Panc1 (cell line): ENCODE results near the gene PRODH. TPM values are rescaled to one million over a fixed set of nuclear protein-coding genes. Genes with fewer than 3 reads are reported as not detected.

Experiments used
- ATAC-seq: fragments of 200-7000 bp; cut with Tn5 transposase; 2 replicates; pipeline ENCODE4 v1.9.1; 2020; ENCODE audit warnings: mild to moderate bottlenecking, moderate library complexity
- BruUV-seq: library from RNA; stranded (reverse); fragments of 400-500 nt; replicated peaks from 2 replicates; lab custom pipeline; 2021; lab: Mats Ljungman, UMichigan
- CTCF ChIA-PET: fragments of 300-600 bp; sonication (Branson Sonifier 250); formaldehyde crosslinking; loops from one replicate; lab custom pipeline; 2022; ENCODE audit warnings: antibody characterized with exemption; lab: Charles Lee
- POLR2A ChIA-PET: fragments of 300-600 bp; sonication (Branson Sonifier 250); formaldehyde crosslinking; loops from one replicate; lab custom pipeline; 2022; ENCODE audit warnings: antibody characterized with exemption; lab: Charles Lee
- DNase-seq: peaks from one replicate; pipeline ENCODE4 v3.0.0-alpha.2; 2010; ENCODE audit warnings: low read depth, low spot score
- H3K27ac ChIP-seq: 2 replicates; pipeline ENCODE4 v1.5.1; 2011; ENCODE audit warnings: mild to moderate bottlenecking, low read length, inconsistent platforms
- H3K27me3 ChIP-seq: fragments of 200-500 bp; sonication (Bioruptor generic); 2 replicates; pipeline ENCODE4 v1.6.0; 2014; ENCODE audit warnings: low read length, inconsistent platforms; ENCODE audit not compliant: control insufficient read depth, insufficient read depth
- H3K36me3 ChIP-seq: fragments of 200-500 bp; sonication (Bioruptor generic); 2 replicates; pipeline ENCODE4 v1.5.1; 2014; ENCODE audit warnings: inconsistent platforms, mild to moderate bottlenecking, low read length, moderate library complexity; ENCODE audit not compliant: control insufficient read depth, insufficient read depth
- H3K4me1 ChIP-seq: 2 replicates; pipeline ENCODE4 v1.5.1; 2011; ENCODE audit warnings: inconsistent platforms, mild to moderate bottlenecking, low read length, moderate library complexity; ENCODE audit not compliant: control insufficient read depth, insufficient read depth
- H3K4me3 ChIP-seq, 2 experiments: 2 replicates each; pipeline ENCODE4 v1.5.1; 2011 to 2012; ENCODE audit warnings: low read depth in 2 of 2, low read length in 2 of 2, mild to moderate bottlenecking in 2 of 2, inconsistent platforms in 1 of 2, moderate library complexity in 1 of 2
- H3K9me3 ChIP-seq: fragments of 200-500 bp; sonication (Bioruptor generic); 2 replicates; pipeline ENCODE4 v1.5.1; 2014; ENCODE audit warnings: low read depth, mild to moderate bottlenecking, inconsistent platforms, low read length, moderate library complexity; ENCODE audit not compliant: control insufficient read depth, insufficient read depth
- POLR2AphosphoS5 ChIP-seq: IDR thresholded peaks from 2 replicates; pipeline ENCODE4 v1.6.1; 2012; ENCODE audit warnings: mild to moderate bottlenecking, low read depth, low read length, moderate library complexity
- SIN3A ChIP-seq: IDR thresholded peaks from 2 replicates; pipeline ENCODE4 v1.6.1; 2012; ENCODE audit warnings: low read depth, mild to moderate bottlenecking, low read length, moderate library complexity, borderline replicate concordance; ENCODE audit not compliant: insufficient read depth
- TCF7L2 ChIP-seq: IDR thresholded peaks from 2 replicates; pipeline ENCODE4 v1.6.1; 2011; ENCODE audit warnings: mild to moderate bottlenecking, low read depth, low read length, inconsistent platforms
- in situ Hi-C: cut with HindIII; loops from 2 replicates; pipeline ENCODE4 v1.10.0; 2016; ENCODE audit warnings: low sequenced_read_pairs, low pct_unique_long_range_greater_than_20kb
- intact Hi-C: fragments of 100-400 bp; cut with micrococcal nuclease; formaldehyde crosslinking; loops from one replicate; pipeline ENCODE4 v1.10.0; 2022; ENCODE audit not compliant: unreplicated experiment
- total RNA-seq: library from RNA; stranded (reverse); gene quantifications from one replicate; pipeline ENCODE4 v1.2.1, GENCODE V29; 2021; ENCODE audit not compliant: unreplicated experiment
- TF ChIP-seq, protein P1 (sequence below), 2 experiments: IDR thresholded peaks; 2 replicates each; pipeline ENCODE4 v1.6.1; 2011 to 2012; ENCODE audit warnings: low read depth in 2 of 2, control low read depth in 1 of 2, low read length in 1 of 2, mild to moderate bottlenecking in 1 of 2, moderate library complexity in 1 of 2; ENCODE audit not compliant: insufficient read depth in 1 of 2
- TF ChIP-seq, protein P2 (sequence below): fragments of 450-650 bp; IDR thresholded peaks from 2 replicates; pipeline ENCODE4 v1.5.1; 2017; ENCODE audit warnings: mild to moderate bottlenecking

Gene PRODH
- total RNA-seq, 1 experiment from 2014 or later, result 1.4 TPM

DNA sequence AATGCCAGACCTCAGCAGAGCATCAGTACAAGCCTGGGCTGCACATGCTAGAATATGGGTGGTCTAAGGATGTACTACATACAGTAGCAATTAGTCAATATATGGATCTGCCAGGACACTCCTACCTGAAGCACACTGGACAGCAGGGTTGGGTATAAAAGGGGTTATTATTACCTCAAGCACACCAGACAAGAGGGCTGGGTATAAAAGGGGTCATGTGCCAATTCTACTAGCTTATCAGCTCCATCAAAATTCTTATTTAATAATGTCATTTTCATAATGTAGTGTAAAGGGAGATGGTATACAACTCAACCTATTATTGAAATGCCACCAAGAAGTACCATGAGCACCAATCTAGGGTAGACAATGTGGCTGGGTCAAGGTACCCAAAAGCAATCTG lies 44.7 kb upstream of the PRODH start:
- intact Hi-C loops, result no loop called here
- Histone ChIP-seq H3K9me3 (no peaks in the 10 kb centered on the region), H3K36me3 (no peaks in the 10 kb centered on the region), H3K4me1 (no peaks in the 10 kb centered on the region), H3K27ac (no peak overlapping the region), H3K27me3 (no peaks in the 10 kb centered on the region), H3K4me3 (no peak overlapping the region)
- in situ Hi-C loops, result no loop called here
- ChIA-PET POLR2A (interaction anchor here (0.6 kb wide), 1 partner anchor 138 kb away, joined by 3 read pairs; no protein-coding TSS in a partner anchor), CTCF (no interaction called here)
- no peak for TF ChIP-seq TCF7L2
- TF ChIP-seq, protein P1, sequence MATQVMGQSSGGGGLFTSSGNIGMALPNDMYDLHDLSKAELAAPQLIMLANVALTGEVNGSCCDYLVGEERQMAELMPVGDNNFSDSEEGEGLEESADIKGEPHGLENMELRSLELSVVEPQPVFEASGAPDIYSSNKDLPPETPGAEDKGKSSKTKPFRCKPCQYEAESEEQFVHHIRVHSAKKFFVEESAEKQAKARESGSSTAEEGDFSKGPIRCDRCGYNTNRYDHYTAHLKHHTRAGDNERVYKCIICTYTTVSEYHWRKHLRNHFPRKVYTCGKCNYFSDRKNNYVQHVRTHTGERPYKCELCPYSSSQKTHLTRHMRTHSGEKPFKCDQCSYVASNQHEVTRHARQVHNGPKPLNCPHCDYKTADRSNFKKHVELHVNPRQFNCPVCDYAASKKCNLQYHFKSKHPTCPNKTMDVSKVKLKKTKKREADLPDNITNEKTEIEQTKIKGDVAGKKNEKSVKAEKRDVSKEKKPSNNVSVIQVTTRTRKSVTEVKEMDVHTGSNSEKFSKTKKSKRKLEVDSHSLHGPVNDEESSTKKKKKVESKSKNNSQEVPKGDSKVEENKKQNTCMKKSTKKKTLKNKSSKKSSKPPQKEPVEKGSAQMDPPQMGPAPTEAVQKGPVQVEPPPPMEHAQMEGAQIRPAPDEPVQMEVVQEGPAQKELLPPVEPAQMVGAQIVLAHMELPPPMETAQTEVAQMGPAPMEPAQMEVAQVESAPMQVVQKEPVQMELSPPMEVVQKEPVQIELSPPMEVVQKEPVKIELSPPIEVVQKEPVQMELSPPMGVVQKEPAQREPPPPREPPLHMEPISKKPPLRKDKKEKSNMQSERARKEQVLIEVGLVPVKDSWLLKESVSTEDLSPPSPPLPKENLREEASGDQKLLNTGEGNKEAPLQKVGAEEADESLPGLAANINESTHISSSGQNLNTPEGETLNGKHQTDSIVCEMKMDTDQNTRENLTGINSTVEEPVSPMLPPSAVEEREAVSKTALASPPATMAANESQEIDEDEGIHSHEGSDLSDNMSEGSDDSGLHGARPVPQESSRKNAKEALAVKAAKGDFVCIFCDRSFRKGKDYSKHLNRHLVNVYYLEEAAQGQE (IDR thresholded peaks at IDR 0.05; ENCODE audit: insufficient read depth in 1 of 2, low read depth in 2 of 2, low read length in 1 of 2), result no peak
- TF ChIP-seq SIN3A, result no peak
- TF ChIP-seq POLR2AphosphoS5, result no peak
- DNase-seq (no peak), ATAC-seq (no peak)
- no TSS peak for BruUV-seq

DNA sequence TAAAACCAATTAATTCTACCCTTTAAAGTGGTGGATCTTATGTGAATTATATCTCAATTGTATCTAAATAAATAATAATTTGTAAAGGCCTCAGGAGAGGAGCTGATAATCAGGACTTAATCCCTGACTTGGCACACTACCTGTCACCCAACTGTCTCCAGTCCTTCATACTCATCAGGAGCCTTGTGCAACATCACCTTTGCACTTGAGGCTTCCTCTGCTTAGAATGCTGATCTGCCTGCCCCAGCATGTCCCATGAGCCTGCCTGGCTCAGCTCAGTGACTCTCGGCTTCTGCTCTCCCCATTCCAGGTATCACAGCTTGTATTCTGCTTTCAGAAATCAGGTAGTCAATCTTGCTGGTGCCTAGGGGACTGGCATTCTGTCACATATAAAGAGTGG lies 43.9 kb upstream of the PRODH start:
- in situ Hi-C loops, result no loop called here
- Histone ChIP-seq H3K9me3 (no peaks in the 10 kb centered on the region), H3K4me1 (no peaks in the 10 kb centered on the region), H3K4me3 (no peak overlapping the region), H3K27ac (no peak overlapping the region), H3K36me3 (no peaks in the 10 kb centered on the region), H3K27me3 (no peaks in the 10 kb centered on the region)
- DNase-seq (no peak), ATAC-seq (no peak)
- TSS peak; percentile 33 for BruUV-seq
- POLR2A ChIA-PET, result no interaction called here
- intact Hi-C loops, result no loop called here
- TF ChIP-seq, protein P2, sequence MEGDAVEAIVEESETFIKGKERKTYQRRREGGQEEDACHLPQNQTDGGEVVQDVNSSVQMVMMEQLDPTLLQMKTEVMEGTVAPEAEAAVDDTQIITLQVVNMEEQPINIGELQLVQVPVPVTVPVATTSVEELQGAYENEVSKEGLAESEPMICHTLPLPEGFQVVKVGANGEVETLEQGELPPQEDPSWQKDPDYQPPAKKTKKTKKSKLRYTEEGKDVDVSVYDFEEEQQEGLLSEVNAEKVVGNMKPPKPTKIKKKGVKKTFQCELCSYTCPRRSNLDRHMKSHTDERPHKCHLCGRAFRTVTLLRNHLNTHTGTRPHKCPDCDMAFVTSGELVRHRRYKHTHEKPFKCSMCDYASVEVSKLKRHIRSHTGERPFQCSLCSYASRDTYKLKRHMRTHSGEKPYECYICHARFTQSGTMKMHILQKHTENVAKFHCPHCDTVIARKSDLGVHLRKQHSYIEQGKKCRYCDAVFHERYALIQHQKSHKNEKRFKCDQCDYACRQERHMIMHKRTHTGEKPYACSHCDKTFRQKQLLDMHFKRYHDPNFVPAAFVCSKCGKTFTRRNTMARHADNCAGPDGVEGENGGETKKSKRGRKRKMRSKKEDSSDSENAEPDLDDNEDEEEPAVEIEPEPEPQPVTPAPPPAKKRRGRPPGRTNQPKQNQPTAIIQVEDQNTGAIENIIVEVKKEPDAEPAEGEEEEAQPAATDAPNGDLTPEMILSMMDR, result no peak
- no peak for TF ChIP-seq POLR2AphosphoS5
- no peak for TF ChIP-seq SIN3A
- TF ChIP-seq, protein P1 (IDR thresholded peaks at IDR 0.05; ENCODE audit: insufficient read depth in 1 of 2, low read depth in 2 of 2, low read length in 1 of 2), result no peak
- no peak for TF ChIP-seq TCF7L2
- CTCF ChIA-PET, result no interaction called here
